Keratinocyte (primary cell): ENCODE measurements around the gene MEGF11. TPM values are rescaled to one million over a fixed set of nuclear protein-coding genes. Genes with fewer than 3 reads are reported as not detected.

Source experiments
- DNase-seq: peaks from one replicate; pipeline ENCODE4 v3.0.0-alpha.2; 2011; ENCODE audit warnings: low read depth, missing footprints, low spot score
- FAIRE-seq: peaks from 2 replicates; lab custom pipeline; 2011; peaks lifted over from hg19 to GRCh38; lab: Jason Lieb, UNC
- H2AFZ ChIP-seq: 2 replicates; pipeline ENCODE4 v1.6.0; 2012; ENCODE audit warnings: low read length, control low read depth, inconsistent platforms; ENCODE audit not compliant: control insufficient read depth
- H3K27ac ChIP-seq: 2 replicates; pipeline ENCODE4 v1.5.1; 2011; ENCODE audit warnings: low read length; ENCODE audit not compliant: control insufficient read depth, insufficient read depth
- H3K27me3 ChIP-seq: 3 replicates; pipeline ENCODE4 v1.6.0; 2011; ENCODE audit warnings: low read length; ENCODE audit not compliant: control insufficient read depth, insufficient read depth; ENCODE audit errors: extremely low read depth
- H3K36me3 ChIP-seq, 2 experiments: 2 replicates in 1 of 2; 3 replicates in 1 of 2; pipeline ENCODE4 v1.5.1; 2011; ENCODE audit warnings: low read length in 2 of 2, mild to moderate bottlenecking in 1 of 2; ENCODE audit not compliant: control insufficient read depth in 2 of 2, insufficient read depth in 2 of 2; ENCODE audit errors: extremely low read depth in 1 of 2
- H3K4me1 ChIP-seq: 3 replicates; pipeline ENCODE4 v1.5.1; 2011; ENCODE audit warnings: low read length; ENCODE audit not compliant: control insufficient read depth, insufficient read depth; ENCODE audit errors: extremely low read depth
- H3K4me2 ChIP-seq: 3 replicates; pipeline ENCODE4 v1.6.0; 2011; ENCODE audit warnings: low read depth, low read length; ENCODE audit not compliant: control insufficient read depth, insufficient read depth; ENCODE audit errors: extremely low read depth
- H3K4me3 ChIP-seq, 3 experiments: fragments of 200-600 bp in 1 of 3; sonication (generic) in 1 of 3; 2 replicates in 2 of 3; 3 replicates in 1 of 3; pipeline ENCODE4 v1.5.1; 2011 to 2016; ENCODE audit warnings: low read length in 3 of 3, mild to moderate bottlenecking in 3 of 3, control low read depth in 2 of 3, inconsistent platforms in 1 of 3, low read depth in 1 of 3, mixed read lengths in 1 of 3, mixed run types in 1 of 3, moderate library complexity in 1 of 3; ENCODE audit not compliant: control insufficient read depth in 2 of 3, insufficient read depth in 2 of 3; ENCODE audit errors: extremely low read depth in 1 of 3
- H3K79me2 ChIP-seq: 2 replicates; pipeline ENCODE4 v1.6.0; 2012; ENCODE audit warnings: low read length; ENCODE audit not compliant: control insufficient read depth, insufficient read depth
- H3K9ac ChIP-seq: 3 replicates; pipeline ENCODE4 v1.6.0; 2011; ENCODE audit warnings: low read length; ENCODE audit not compliant: control insufficient read depth, insufficient read depth; ENCODE audit errors: extremely low read depth
- H3K9me1 ChIP-seq: 3 replicates; pipeline ENCODE4 v1.6.0; 2011; ENCODE audit warnings: low read length; ENCODE audit not compliant: control insufficient read depth, insufficient read depth; ENCODE audit errors: extremely low read depth
- H3K9me3 ChIP-seq: 2 replicates; pipeline ENCODE4 v1.5.1; 2012; ENCODE audit warnings: low read depth, low read length; ENCODE audit not compliant: control insufficient read depth
- H4K20me1 ChIP-seq: 3 replicates; pipeline ENCODE4 v1.6.0; 2011; ENCODE audit warnings: low read length; ENCODE audit not compliant: control insufficient read depth, insufficient read depth; ENCODE audit errors: extremely low read depth
- CTCF ChIP-seq, 3 experiments: IDR thresholded peaks in 1 of 3; conservative IDR thresholded peaks in 1 of 3; optimal IDR thresholded peaks in 1 of 3; 2 replicates in 2 of 3; 3 replicates in 1 of 3; pipeline versions ENCODE3 to v1.5.1; 2011; ENCODE audit warnings: low read length in 3 of 3, mild to moderate bottlenecking in 3 of 3, moderate library complexity in 2 of 3, control low read depth in 1 of 3, inconsistent platforms in 1 of 3; ENCODE audit not compliant: insufficient read depth in 2 of 3; ENCODE audit errors: extremely low read depth in 1 of 3
- EZH2 ChIP-seq: IDR thresholded peaks from one replicate; pipeline ENCODE4 v1.6.1; 2012; ENCODE audit warnings: inconsistent platforms, mild to moderate bottlenecking, low read length, moderate library complexity
- dilution Hi-C: fragments of 300-500 bp; cut with MboI; formaldehyde crosslinking; loops from one replicate; pipeline ENCODE4 v1.7.0; 2020; ENCODE audit warnings: low sequenced_read_pairs; ENCODE audit not compliant: extremely low pct_ligation_motif_present
- polyA plus RNA-seq, 5 experiments: library from polyadenylated mRNA; depleted of rRNA in 3 of 5; stranded (reverse) in 3 of 5; stranded (forward) in 1 of 5; unstranded in 1 of 5; fragments of >200 nt; gene quantifications; 1 replicate in 1 of 5; 2 replicates in 3 of 5; 3 replicates in 1 of 5; pipeline versions ENCODE4 v1.2.1 to v1.2.3, GENCODE V29; 2011 to 2012; ENCODE audit warnings: missing spikeins in 2 of 5, low read depth in 1 of 5, low replicate concordance in 1 of 5

MEGF11 gene
- polyA plus RNA-seq, 1 donor (not counting 4 experiments of a cell fraction or from before 2014, with no cell fraction given): not detected

GRCh38 chr15:65944404-65944803 lies 309.1 kb downstream of the MEGF11 start:
- TF ChIP-seq EZH2: no peak
- no peak for TF ChIP-seq CTCF (optimal IDR thresholded peaks at IDR 0.05 in 1 of 3, IDR thresholded peaks at IDR 0.05 in 1 of 3, conservative IDR thresholded peaks at IDR 0.05 in 1 of 3; ENCODE audit: extremely low read depth in 1 of 3, insufficient read depth in 2 of 3, low read length in 3 of 3)
- no peak overlapping the region for H2AFZ ChIP-seq

GRCh38 chr15:65942436-65942835 lies 311.1 kb downstream of the MEGF11 start:
- Histone ChIP-seq H3K27me3 (no peaks in the 10 kb centered on the region), H3K79me2 (no peaks in the 10 kb centered on the region), H3K4me3 (no peak overlapping the region), H2AFZ (no peak overlapping the region), H4K20me1 (no peaks in the 10 kb centered on the region), H3K27ac (no peak overlapping the region), H3K9me3 (no peaks in the 10 kb centered on the region), H3K9ac (no peak overlapping the region), H3K36me3 (no peaks in the 10 kb centered on the region), H3K4me2 (no peak overlapping the region), H3K4me1 (peaks cover 6% of the 10 kb centered on the region), H3K9me1 (no peaks in the 10 kb centered on the region)
- DNase-seq (no peak), FAIRE-seq (no peak)
- no peak for TF ChIP-seq EZH2
- TF ChIP-seq CTCF (optimal IDR thresholded peaks at IDR 0.05 in 1 of 3, IDR thresholded peaks at IDR 0.05 in 1 of 3, conservative IDR thresholded peaks at IDR 0.05 in 1 of 3; ENCODE audit: extremely low read depth in 1 of 3, insufficient read depth in 2 of 3, low read length in 3 of 3): no peak
- dilution Hi-C loops: no loop called here

More at GRCh38 chr15:65944404-65944803, 309.1 kb downstream of the MEGF11 start:
- Histone ChIP-seq H3K9me1 (no peaks in the 10 kb centered on the region), H3K79me2 (no peaks in the 10 kb centered on the region), H3K4me2 (no peak overlapping the region), H3K4me1 (peaks cover 6% of the 10 kb centered on the region), H3K4me3 (no peak overlapping the region), H3K27me3 (peaks cover 8% of the 10 kb centered on the region), H3K9ac (no peak overlapping the region), H3K9me3 (no peaks in the 10 kb centered on the region), H3K36me3 (no peaks in the 10 kb centered on the region), H3K27ac (no peak overlapping the region), H4K20me1 (no peaks in the 10 kb centered on the region)
- DNase-seq (no peak), FAIRE-seq (no peak)
- dilution Hi-C loops: no loop called here
